SH-SY5Y (cell line): ENCODE results near the gene SEZ6L2.

Experiments
- GATA2 ChIP-seq: IDR thresholded peaks from 2 replicates; pipeline ENCODE4 v1.6.1; 2011; ENCODE audit warnings: mild to moderate bottlenecking, low read depth, low read length
- GATA3 ChIP-seq: IDR thresholded peaks from 2 replicates; pipeline ENCODE4 v1.6.1; 2011; ENCODE audit warnings: low read depth, mild to moderate bottlenecking, low read length, moderate library complexity

- TF ChIP-seq GATA3 (no peak), GATA2 (no peak)
Observed at GRCh38 chr16:29903590-29903989, 4.2 kb upstream of the SEZ6L2 start.
